Nephron progenitor cell (in vitro differentiated cells): ENCODE data around the gene CHAT.

ENCODE experiments used
- DNase-seq: peaks from one replicate; pipeline ENCODE4 v3.0.0; 2021
- H3K27ac Mint-ChIP-seq: 2 replicates; pipeline ENCODE4 v1.8.0; 2021; ENCODE audit warnings: mild to moderate bottlenecking, moderate library complexity, mixed read lengths
- H3K27me3 Mint-ChIP-seq: 2 replicates; pipeline ENCODE4 v1.8.0; 2021; ENCODE audit warnings: mild to moderate bottlenecking, low read depth, mixed read lengths; ENCODE audit not compliant: poor library complexity
- H3K36me3 Mint-ChIP-seq: 2 replicates; pipeline ENCODE4 v1.8.0; 2021; ENCODE audit warnings: low read depth, mixed read lengths
- H3K4me1 Mint-ChIP-seq: 2 replicates; pipeline ENCODE4 v1.8.0; 2021; ENCODE audit warnings: mixed read lengths
- H3K4me3 Mint-ChIP-seq: 2 replicates; pipeline ENCODE4 v1.8.0; 2021; ENCODE audit warnings: mild to moderate bottlenecking, moderate library complexity, mixed read lengths
- H3K9me3 Mint-ChIP-seq: 2 replicates; pipeline ENCODE4 v1.8.0; 2021; ENCODE audit warnings: mild to moderate bottlenecking, moderate library complexity, mixed read lengths
- TF ChIP-seq, protein P1 (sequence below): fragments of 200-600 bp; sonication (generic); IDR thresholded peaks from 2 replicates; pipeline ENCODE4 v1.5.0; 2021; ENCODE audit warnings: antibody characterized with exemption

The CHAT gene

DNA sequence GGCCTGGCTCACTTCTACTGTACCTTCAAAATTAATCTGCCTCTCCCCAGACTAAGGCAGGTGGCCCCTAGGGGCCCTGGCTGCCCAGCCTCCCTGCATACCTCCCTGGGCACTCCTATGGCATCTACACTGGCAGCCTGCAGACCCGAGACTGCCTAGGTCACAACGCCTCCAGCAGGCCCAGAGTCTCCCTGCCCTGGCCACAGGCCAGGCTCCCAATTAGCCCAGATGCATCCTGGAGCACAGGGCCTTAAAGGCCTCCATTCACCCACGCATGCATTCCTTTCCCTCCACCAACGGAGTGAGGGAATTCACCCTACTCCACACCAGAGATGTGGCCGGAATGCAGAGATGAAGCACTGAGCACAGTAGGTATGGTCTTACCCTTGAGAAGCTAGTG is 1.9 kb downstream of the CHAT start:
- no peaks in the 10 kb centered on the region for H3K36me3 Mint-ChIP-seq
- H3K4me1 Mint-ChIP-seq = peaks cover 27% of the 10 kb centered on the region
- no peak overlapping the region for H3K27ac Mint-ChIP-seq
- no peak overlapping the region for H3K4me3 Mint-ChIP-seq
- DNase-seq = no peak
- peaks cover 10% of the 10 kb centered on the region for H3K9me3 Mint-ChIP-seq
- TF ChIP-seq, protein P1, sequence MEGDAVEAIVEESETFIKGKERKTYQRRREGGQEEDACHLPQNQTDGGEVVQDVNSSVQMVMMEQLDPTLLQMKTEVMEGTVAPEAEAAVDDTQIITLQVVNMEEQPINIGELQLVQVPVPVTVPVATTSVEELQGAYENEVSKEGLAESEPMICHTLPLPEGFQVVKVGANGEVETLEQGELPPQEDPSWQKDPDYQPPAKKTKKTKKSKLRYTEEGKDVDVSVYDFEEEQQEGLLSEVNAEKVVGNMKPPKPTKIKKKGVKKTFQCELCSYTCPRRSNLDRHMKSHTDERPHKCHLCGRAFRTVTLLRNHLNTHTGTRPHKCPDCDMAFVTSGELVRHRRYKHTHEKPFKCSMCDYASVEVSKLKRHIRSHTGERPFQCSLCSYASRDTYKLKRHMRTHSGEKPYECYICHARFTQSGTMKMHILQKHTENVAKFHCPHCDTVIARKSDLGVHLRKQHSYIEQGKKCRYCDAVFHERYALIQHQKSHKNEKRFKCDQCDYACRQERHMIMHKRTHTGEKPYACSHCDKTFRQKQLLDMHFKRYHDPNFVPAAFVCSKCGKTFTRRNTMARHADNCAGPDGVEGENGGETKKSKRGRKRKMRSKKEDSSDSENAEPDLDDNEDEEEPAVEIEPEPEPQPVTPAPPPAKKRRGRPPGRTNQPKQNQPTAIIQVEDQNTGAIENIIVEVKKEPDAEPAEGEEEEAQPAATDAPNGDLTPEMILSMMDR = no peak
- peaks cover 100% of the 10 kb centered on the region for H3K27me3 Mint-ChIP-seq

DNA sequence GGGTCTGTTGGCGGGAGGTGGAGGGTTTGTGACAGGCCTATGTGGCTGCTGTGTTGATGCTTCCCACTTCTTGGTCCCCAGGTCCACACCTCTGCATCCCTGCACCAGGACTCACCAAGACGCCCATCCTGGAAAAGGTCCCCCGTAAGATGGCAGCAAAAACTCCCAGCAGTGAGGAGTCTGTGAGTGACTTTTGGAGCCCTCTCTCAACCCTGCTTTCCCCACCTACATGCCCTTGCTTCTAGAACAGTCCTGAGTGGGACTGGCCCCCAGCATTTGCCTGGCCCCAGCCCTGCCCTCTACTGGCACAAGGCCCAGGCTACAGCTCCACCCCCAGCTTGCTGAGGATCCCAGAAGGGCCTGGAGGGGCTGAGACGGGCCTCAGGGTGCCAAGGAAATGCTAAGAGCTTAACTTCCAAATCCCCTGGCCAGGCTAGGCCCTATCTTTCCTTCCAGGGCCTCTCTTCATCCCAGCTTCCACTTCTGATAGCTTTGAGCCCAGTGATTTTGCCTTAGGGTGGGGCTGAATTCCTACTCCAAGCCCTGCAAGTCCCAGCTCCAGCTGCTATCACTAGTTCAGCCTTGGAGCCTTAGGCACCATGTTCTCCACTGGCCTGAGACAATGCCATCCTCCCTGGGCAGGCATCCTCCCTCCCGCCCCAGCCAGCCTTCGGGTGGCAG is 2.7 kb downstream of the CHAT start:
- peaks cover 23% of the 10 kb centered on the region for H3K4me1 Mint-ChIP-seq
- DNase-seq = no peak
- H3K27ac Mint-ChIP-seq = no peak overlapping the region
- TF ChIP-seq, protein P1 = no peak
- H3K27me3 Mint-ChIP-seq = peaks cover 96% of the 10 kb centered on the region
- H3K36me3 Mint-ChIP-seq = no peaks in the 10 kb centered on the region
- peaks cover 10% of the 10 kb centered on the region for H3K9me3 Mint-ChIP-seq
- H3K4me3 Mint-ChIP-seq = no peak overlapping the region

DNA sequence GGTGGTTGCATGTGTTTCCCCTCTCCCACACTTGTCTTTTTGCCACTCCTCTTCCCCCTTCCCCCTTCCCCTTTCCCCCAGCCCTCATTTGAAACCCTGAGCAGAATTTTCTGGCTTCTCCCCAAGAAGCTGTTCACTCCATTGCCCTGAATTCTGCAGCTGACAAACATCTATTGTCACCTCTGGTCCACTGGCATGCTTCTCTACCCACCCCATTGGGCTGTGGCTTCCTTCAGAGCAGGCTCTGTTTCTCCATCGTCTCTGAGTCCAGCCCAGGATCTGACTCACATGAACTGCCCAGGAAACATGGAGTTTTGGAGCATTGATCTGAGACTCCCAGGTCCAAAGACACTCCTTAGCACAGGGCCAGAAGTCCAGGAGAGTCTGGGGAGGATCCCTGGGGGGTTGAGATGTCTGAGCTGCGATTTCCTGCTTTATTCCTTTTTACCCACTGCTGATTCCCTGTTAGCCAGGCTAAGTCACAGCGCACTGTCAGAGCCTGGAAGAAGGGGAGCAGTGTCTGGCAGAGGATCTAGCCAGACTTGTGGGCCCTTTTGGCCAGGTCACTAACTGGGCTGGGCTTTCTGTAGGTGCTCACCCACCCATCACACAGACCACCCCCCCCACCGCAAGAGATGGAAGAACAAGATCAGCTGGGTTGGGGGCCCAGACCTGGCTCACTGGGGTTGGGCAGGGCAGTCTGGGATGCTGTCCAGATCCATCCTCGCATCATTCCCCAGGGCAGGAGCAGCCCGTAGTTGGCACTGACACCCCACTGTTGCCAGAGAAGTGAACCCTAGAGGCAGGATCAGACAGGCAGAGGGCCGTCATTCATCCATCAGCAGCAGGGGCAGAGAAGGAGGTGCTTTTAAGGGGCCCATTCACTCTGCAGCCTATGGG is 3.5 kb downstream of the CHAT start:
- Mint-ChIP-seq H3K9me3 (peaks cover 2% of the 10 kb centered on the region), H3K4me3 (no peak overlapping the region), H3K27me3 (peaks cover 88% of the 10 kb centered on the region), H3K36me3 (no peaks in the 10 kb centered on the region), H3K4me1 (peaks cover 22% of the 10 kb centered on the region), H3K27ac (no peak overlapping the region)
- DNase-seq = no peak
- TF ChIP-seq, protein P1 = no peak

DNA sequence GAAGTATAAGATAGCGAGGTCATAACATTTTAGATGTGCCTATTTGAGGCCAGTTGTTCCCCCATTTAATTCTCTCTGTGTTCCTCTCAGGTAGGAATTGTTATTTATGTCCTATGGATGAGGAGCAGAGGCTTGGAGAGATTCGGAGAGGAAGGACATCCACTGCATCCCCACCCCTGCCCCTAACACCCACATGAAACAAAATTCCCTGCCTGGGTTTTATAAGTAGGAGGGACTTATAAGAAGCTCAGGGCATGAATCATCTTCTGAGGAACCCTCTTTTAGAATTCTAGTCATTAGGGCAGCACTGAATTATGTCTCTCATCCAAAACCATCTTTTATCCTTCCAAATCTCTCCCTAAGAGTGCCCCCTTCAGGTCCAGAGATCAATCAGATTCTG is 5.0 kb downstream of the CHAT start:
- no peak for DNase-seq
- TF ChIP-seq, protein P1 = no peak
- no peaks in the 10 kb centered on the region for H3K9me3 Mint-ChIP-seq
- no peak overlapping the region for H3K4me3 Mint-ChIP-seq
- peaks cover 85% of the 10 kb centered on the region for H3K27me3 Mint-ChIP-seq
- H3K27ac Mint-ChIP-seq = no peak overlapping the region
- H3K36me3 Mint-ChIP-seq = no peaks in the 10 kb centered on the region
- peaks cover 9% of the 10 kb centered on the region for H3K4me1 Mint-ChIP-seq

DNA sequence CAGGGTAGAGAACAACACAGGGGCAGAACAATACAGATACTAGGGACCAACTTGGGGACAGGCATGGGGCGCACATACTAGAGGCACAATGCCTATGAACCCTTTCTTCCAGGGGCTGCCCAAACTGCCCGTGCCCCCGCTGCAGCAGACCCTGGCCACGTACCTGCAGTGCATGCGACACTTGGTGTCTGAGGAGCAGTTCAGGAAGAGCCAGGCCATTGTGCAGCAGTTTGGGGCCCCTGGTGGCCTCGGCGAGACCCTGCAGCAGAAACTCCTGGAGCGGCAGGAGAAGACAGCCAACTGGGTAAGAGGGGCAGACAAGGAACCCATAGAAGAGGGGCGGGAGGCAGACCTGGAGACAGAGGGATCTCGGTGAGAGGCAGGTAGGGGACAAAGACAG is 5.8 kb downstream of the CHAT start:
- no peaks in the 10 kb centered on the region for H3K36me3 Mint-ChIP-seq
- DNase-seq = no peak
- TF ChIP-seq, protein P1 = peak; percentile 13
- H3K4me1 Mint-ChIP-seq = peaks cover 9% of the 10 kb centered on the region
- no peaks in the 10 kb centered on the region for H3K9me3 Mint-ChIP-seq
- no peak overlapping the region for H3K27ac Mint-ChIP-seq
- peaks cover 85% of the 10 kb centered on the region for H3K27me3 Mint-ChIP-seq
- H3K4me3 Mint-ChIP-seq = no peak overlapping the region
